Naive B cell (primary cell): Measurements from ENCODE around the gene STK39. TPM values are rescaled to one million over a fixed set of nuclear protein-coding genes. Genes with fewer than 3 reads are reported as not detected.

Experiments used
- ATAC-seq, 2 donors: fragments of 150-1000 bp; cut with Tn5 transposase; 2 replicates each; pipeline ENCODE4 v1.10.0; 2021; ENCODE audit warnings: low read depth in 2 of 2, mild to moderate bottlenecking in 2 of 2, moderate library complexity in 2 of 2
- DNase-seq: peaks from one replicate; pipeline ENCODE4 v3.0.0; 2022
- H3K27ac Mint-ChIP-seq, 6 donors: one replicate each; pipeline ENCODE4 v1.8.0; 2020 to 2022; ENCODE audit warnings: mild to moderate bottlenecking in 6 of 6, mixed read lengths in 6 of 6, moderate library complexity in 5 of 6, inconsistent platforms in 2 of 6
- H3K27me3 Mint-ChIP-seq, 3 donors: one replicate each; pipeline ENCODE4 v1.8.0; 2021 to 2022; ENCODE audit warnings: mixed read lengths in 3 of 3, mild to moderate bottlenecking in 1 of 3
- H3K36me3 Mint-ChIP-seq, 2 donors: one replicate each; pipeline ENCODE4 v1.8.0; 2020 to 2022; ENCODE audit warnings: mixed read lengths in 2 of 2, inconsistent platforms in 1 of 2, mild to moderate bottlenecking in 1 of 2
- H3K4me1 Mint-ChIP-seq, 3 donors: one replicate each; pipeline ENCODE4 v1.8.0; 2020 to 2022; ENCODE audit warnings: mixed read lengths in 3 of 3, inconsistent platforms in 1 of 3, mild to moderate bottlenecking in 1 of 3, moderate library complexity in 1 of 3
- H3K4me3 Mint-ChIP-seq, 8 donors: one replicate each; pipeline ENCODE4 v1.8.0; 2020 to 2022; ENCODE audit warnings: mild to moderate bottlenecking in 8 of 8, mixed read lengths in 8 of 8, moderate library complexity in 8 of 8, inconsistent platforms in 2 of 8
- H3K9me3 Mint-ChIP-seq, 7 donors: one replicate each; pipeline ENCODE4 v1.8.0; 2020 to 2022; ENCODE audit warnings: mixed read lengths in 7 of 7, mild to moderate bottlenecking in 5 of 7, inconsistent platforms in 2 of 7, moderate library complexity in 1 of 7
- polyA plus RNA-seq, 6 donors: library from polyadenylated mRNA; unstranded; fragments of 300-500 nt; fragmentation: Illumina TruSeq; gene quantifications; one replicate each; pipeline ENCODE4 v1.2.3, GENCODE V29; 2021; ENCODE audit warnings: low read depth in 6 of 6

Gene STK39
- polyA plus RNA-seq, 6 donors from 2014 or later: 1.3 to 2.9 (median 1.5) TPM

GRCh38 chr2:167929484-167929883 lies 317.9 kb downstream of the STK39 start:
- Mint-ChIP-seq H3K4me1 (no peaks in the 10 kb centered on the region), H3K4me3 (no peak overlapping the region), H3K36me3 (no peaks in the 10 kb centered on the region), H3K9me3 (peaks cover 0 to 2% (median 0%) of the 10 kb centered on the region in 7 donors), H3K27ac (peak overlapping the region in 2 of 6 donors; percentile 14 to 54), H3K27me3 (peaks cover 4 to 12% (median 8%) of the 10 kb centered on the region in 3 donors)
- ATAC-seq (no peak), DNase-seq (no peak)

GRCh38 chr2:167928434-167928833 lies 319.0 kb downstream of the STK39 start:
- H3K9me3 Mint-ChIP-seq: peaks cover 0 to 2% (median 0%) of the 10 kb centered on the region in 7 donors
- H3K4me3 Mint-ChIP-seq: no peak overlapping the region
- H3K27me3 Mint-ChIP-seq: peaks cover 4 to 12% (median 8%) of the 10 kb centered on the region in 3 donors
- no peaks in the 10 kb centered on the region for H3K4me1 Mint-ChIP-seq
- no peak overlapping the region for H3K27ac Mint-ChIP-seq
- DNase-seq (no peak), ATAC-seq (no peak)
- H3K36me3 Mint-ChIP-seq: no peaks in the 10 kb centered on the region

GRCh38 chr2:167925758-167926157 lies 321.6 kb downstream of the STK39 start:
- Mint-ChIP-seq H3K27ac (no peak overlapping the region), H3K4me3 (no peak overlapping the region), H3K27me3 (peaks cover 4 to 12% (median 8%) of the 10 kb centered on the region in 3 donors), H3K36me3 (no peaks in the 10 kb centered on the region), H3K4me1 (no peaks in the 10 kb centered on the region), H3K9me3 (peaks cover 0 to 2% (median 0%) of the 10 kb centered on the region in 7 donors)
- no peak for ATAC-seq
- no peak for DNase-seq

- Mint-ChIP-seq H3K9me3 (peaks cover 0 to 2% (median 0%) of the 10 kb centered on the region in 7 donors), H3K27ac (no peak overlapping the region), H3K4me3 (no peak overlapping the region), H3K27me3 (peaks cover 3 to 8% (median 4%) of the 10 kb centered on the region in 3 donors), H3K4me1 (no peaks in the 10 kb centered on the region), H3K36me3 (no peaks in the 10 kb centered on the region)
- ATAC-seq (no peak), DNase-seq (no peak)
Observed at GRCh38 chr2:167924556-167924955, 322.8 kb downstream of the STK39 start.

GRCh38 chr2:167916756-167917155 lies 330.6 kb downstream of the STK39 start:
- Mint-ChIP-seq H3K9me3 (no peaks in the 10 kb centered on the region), H3K27me3 (peaks cover 0 to 11% (median 4%) of the 10 kb centered on the region in 3 donors), H3K27ac (no peak overlapping the region), H3K4me3 (no peak overlapping the region), H3K4me1 (no peaks in the 10 kb centered on the region), H3K36me3 (no peaks in the 10 kb centered on the region)
- ATAC-seq (no peak), DNase-seq (no peak)

GRCh38 chr2:167914969-167915368 lies 332.4 kb downstream of the STK39 start:
- H3K27me3 Mint-ChIP-seq: peaks cover 0 to 14% (median 7%) of the 10 kb centered on the region in 3 donors
- no peaks in the 10 kb centered on the region for H3K36me3 Mint-ChIP-seq
- ATAC-seq (no peak), DNase-seq (no peak)
- no peaks in the 10 kb centered on the region for H3K9me3 Mint-ChIP-seq
- H3K4me1 Mint-ChIP-seq: no peaks in the 10 kb centered on the region
- no peak overlapping the region for H3K27ac Mint-ChIP-seq
- H3K4me3 Mint-ChIP-seq: no peak overlapping the region

- no peaks in the 10 kb centered on the region for H3K36me3 Mint-ChIP-seq
- ATAC-seq: no peak
Observed at GRCh38 chr2:167908786-167909185, 338.6 kb downstream of the STK39 start.

GRCh38 chr2:167905668-167906067 lies 341.7 kb downstream of the STK39 start:
- Mint-ChIP-seq H3K36me3 (no peaks in the 10 kb centered on the region), H3K27ac (no peak overlapping the region), H3K4me3 (no peak overlapping the region), H3K4me1 (no peaks in the 10 kb centered on the region), H3K9me3 (no peaks in the 10 kb centered on the region), H3K27me3 (peaks cover 0 to 12% (median 0%) of the 10 kb centered on the region in 3 donors)
- no peak for ATAC-seq
- no peak for DNase-seq

More at GRCh38 chr2:167908786-167909185, 338.6 kb downstream of the STK39 start:
- Mint-ChIP-seq H3K4me1 (no peaks in the 10 kb centered on the region), H3K27me3 (peaks cover 0 to 11% (median 4%) of the 10 kb centered on the region in 3 donors), H3K4me3 (no peak overlapping the region), H3K9me3 (no peaks in the 10 kb centered on the region), H3K27ac (peak overlapping the region in 1 of 6 donors; percentile 34)
- no peak for DNase-seq

Other genes starting within 250 kb of the STK39 start
- 10 to 100 TPM in 2 of 6 donors, 1 to 10 TPM in 4; 5.8 to 11.9 (median 9.1) TPM for gene CERS6, start 208.7 kb upstream of the STK39 start, polyA plus RNA-seq